Osteoblast (primary cell): ENCODE results near the gene IL36B. TPM values are rescaled to one million over a fixed set of nuclear protein-coding genes. Genes with fewer than 3 reads are reported as not detected.
"Not testable (repeated sequence)": the region's sequence is repeated elsewhere in the genome, so short reads cannot be mapped to it uniquely, and the experiment has no call there.

Source experiments
- DNase-seq: peaks from one replicate; pipeline ENCODE4 v3.0.0; 2011; ENCODE audit warnings: low spot score, mixed read lengths; ENCODE audit not compliant: insufficient read length; ENCODE audit errors: missing footprints
- H2AFZ ChIP-seq: 2 replicates; pipeline ENCODE4 v1.6.0; 2011; ENCODE audit warnings: mild to moderate bottlenecking, low read length
- H3K27ac ChIP-seq: 2 replicates; pipeline ENCODE4 v1.5.1; 2011; ENCODE audit warnings: mild to moderate bottlenecking, low read depth, low read length, moderate library complexity
- H3K27me3 ChIP-seq: 2 replicates; pipeline ENCODE4 v1.6.0; 2012; ENCODE audit warnings: mild to moderate bottlenecking, control low read depth, inconsistent platforms, low read length, moderate library complexity; ENCODE audit not compliant: insufficient read depth
- H3K36me3 ChIP-seq: 2 replicates; pipeline ENCODE4 v1.5.1; 2011; ENCODE audit warnings: mild to moderate bottlenecking, low read length, control low read depth, moderate library complexity; ENCODE audit not compliant: insufficient read depth
- H3K4me1 ChIP-seq: 2 replicates; pipeline ENCODE4 v1.5.1; 2011; ENCODE audit warnings: mild to moderate bottlenecking, low read length, control low read depth, moderate library complexity; ENCODE audit not compliant: insufficient read depth
- H3K4me2 ChIP-seq: 2 replicates; pipeline ENCODE4 v1.6.0; 2011; ENCODE audit warnings: mild to moderate bottlenecking, low read length; ENCODE audit not compliant: insufficient read depth
- H3K4me3 ChIP-seq: fragments of 200-600 bp; sonication (generic); 3 replicates; pipeline ENCODE4 v1.5.1; 2012; ENCODE audit warnings: mild to moderate bottlenecking, low read length, inconsistent platforms; ENCODE audit not compliant: insufficient read depth
- H3K79me2 ChIP-seq: 2 replicates; pipeline ENCODE4 v1.6.0; 2012; ENCODE audit warnings: mild to moderate bottlenecking, low read length, control low read depth, inconsistent platforms; ENCODE audit not compliant: insufficient read depth
- H3K9me3 ChIP-seq: 2 replicates; pipeline ENCODE4 v1.5.1; 2011; ENCODE audit warnings: low read depth, low read length, control low read depth
- H4K20me1 ChIP-seq: 2 replicates; pipeline ENCODE4 v1.6.0; 2012; ENCODE audit warnings: mild to moderate bottlenecking, low read length, control low read depth; ENCODE audit not compliant: insufficient read depth
- total RNA-seq: library from RNA; depleted of rRNA; stranded (reverse); fragments of >200 nt; gene quantifications from 2 replicates; pipeline ENCODE4 v1.2.3, GENCODE V29; 2012
- TF ChIP-seq, protein P1 (sequence below): IDR thresholded peaks from 2 replicates; pipeline ENCODE4 v1.5.1; 2011; ENCODE audit warnings: mild to moderate bottlenecking, low read depth, low read length, moderate library complexity; ENCODE audit errors: extremely low read depth

The IL36B gene
- not detected in 2 replicates for total RNA-seq

DNA sequence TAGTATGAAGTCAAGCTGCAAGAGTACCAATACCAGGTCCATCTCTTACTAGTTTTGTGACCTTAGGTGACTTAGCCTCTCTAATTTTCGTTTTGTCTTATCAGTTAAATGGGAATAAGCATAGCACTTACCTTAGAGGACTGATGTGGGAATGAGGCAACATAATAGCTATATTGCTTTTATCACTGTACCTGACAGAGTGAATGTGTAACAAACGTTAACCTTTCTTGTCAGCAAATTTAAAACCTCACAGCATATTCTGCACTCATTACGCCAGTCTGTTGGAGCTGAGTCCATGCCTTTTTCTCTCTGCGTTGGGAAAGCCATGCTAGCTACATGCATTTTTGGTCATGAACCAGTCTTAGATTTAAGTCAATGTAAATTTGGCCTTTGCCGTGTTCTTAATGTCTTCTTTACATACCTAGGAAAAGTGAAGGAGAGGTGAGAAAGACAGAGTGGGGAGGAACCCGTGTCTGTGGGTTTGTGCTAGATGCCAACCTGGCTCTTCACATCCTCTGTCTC lies at the start of gene IL36B:
TSS of gene IL36B (minus strand) at position 472 of the 522 bp plus-strand sequence.
- H3K9me3 ChIP-seq, result peaks cover 2% of the 10 kb centered on the region
- no peak within 1 kb of the TSS for H3K4me3 ChIP-seq
- no peak within 1 kb of the TSS for H3K27ac ChIP-seq
- H3K36me3 ChIP-seq, result no peaks in the 10 kb centered on the region
- no peaks in the 10 kb centered on the region for H4K20me1 ChIP-seq
- H3K27me3 ChIP-seq, result peaks cover 9% of the 10 kb centered on the region
- H3K4me1 ChIP-seq, result no peaks in the 10 kb centered on the region
- no peaks in the 10 kb centered on the region for H3K79me2 ChIP-seq
- H3K4me2 ChIP-seq, result no peak within 1 kb of the TSS
- TF ChIP-seq, protein P1, sequence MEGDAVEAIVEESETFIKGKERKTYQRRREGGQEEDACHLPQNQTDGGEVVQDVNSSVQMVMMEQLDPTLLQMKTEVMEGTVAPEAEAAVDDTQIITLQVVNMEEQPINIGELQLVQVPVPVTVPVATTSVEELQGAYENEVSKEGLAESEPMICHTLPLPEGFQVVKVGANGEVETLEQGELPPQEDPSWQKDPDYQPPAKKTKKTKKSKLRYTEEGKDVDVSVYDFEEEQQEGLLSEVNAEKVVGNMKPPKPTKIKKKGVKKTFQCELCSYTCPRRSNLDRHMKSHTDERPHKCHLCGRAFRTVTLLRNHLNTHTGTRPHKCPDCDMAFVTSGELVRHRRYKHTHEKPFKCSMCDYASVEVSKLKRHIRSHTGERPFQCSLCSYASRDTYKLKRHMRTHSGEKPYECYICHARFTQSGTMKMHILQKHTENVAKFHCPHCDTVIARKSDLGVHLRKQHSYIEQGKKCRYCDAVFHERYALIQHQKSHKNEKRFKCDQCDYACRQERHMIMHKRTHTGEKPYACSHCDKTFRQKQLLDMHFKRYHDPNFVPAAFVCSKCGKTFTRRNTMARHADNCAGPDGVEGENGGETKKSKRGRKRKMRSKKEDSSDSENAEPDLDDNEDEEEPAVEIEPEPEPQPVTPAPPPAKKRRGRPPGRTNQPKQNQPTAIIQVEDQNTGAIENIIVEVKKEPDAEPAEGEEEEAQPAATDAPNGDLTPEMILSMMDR, result no peak
- no peak for DNase-seq
- H2AFZ ChIP-seq, result no peak within 1 kb of the TSS

DNA sequence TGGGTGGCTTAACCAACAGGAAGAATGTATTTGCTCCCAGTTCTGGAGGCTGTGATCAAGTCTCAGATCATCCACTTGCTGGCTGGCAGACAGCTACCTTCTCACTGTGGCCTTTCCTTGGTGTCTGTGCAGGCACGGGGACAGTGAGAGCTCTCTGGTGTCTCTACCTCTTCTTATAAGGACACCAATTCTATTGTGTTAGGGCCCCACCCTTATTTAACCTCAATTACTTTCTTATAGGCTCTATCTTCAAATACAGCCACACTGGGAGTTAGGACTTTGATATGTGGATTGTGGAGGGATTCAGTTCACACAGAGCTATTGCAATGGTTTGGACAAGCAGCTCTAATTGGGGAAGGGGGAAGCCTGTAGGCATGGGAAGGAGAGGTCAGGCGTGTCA lies 49.5 kb upstream of the IL36B start:
- H3K27me3 ChIP-seq, result no peaks in the 10 kb centered on the region

DNA sequence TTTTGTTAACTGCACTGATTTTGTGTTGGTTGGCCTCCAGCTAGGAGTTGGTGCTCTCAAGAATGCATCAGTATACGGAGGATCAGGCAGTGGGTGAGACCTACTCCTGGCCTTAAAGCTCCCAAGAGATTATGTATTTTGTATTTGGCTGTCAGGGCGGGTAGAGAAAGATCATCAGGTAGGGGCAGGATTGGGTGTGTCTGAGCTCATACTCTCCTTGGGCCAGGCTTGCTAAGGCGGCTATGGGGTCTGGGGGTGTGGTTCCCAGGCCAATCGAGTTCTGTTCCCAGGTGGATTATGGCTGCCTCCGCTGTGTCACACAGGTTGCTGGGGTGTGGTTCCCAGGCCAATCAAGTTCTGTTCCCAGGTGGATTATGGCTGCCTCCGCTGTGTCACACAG lies 45.9 kb upstream of the IL36B start:
- DNase-seq, result no peak
- Histone ChIP-seq H3K4me3 (no peak overlapping the region), H3K4me1 (no peaks in the 10 kb centered on the region), H2AFZ (no peak overlapping the region), H3K36me3 (no peaks in the 10 kb centered on the region), H4K20me1 (no peaks in the 10 kb centered on the region), H3K27ac (no peak overlapping the region), H3K4me2 (no peak overlapping the region), H3K27me3 (peaks cover under 1% of the 10 kb centered on the region), H3K79me2 (no peaks in the 10 kb centered on the region), H3K9me3 (no peaks in the 10 kb centered on the region)
- TF ChIP-seq, protein P1, result no peak

More for the DNA sequence above, 49.5 kb upstream of the IL36B start:
- H3K9me3 ChIP-seq, result no peaks in the 10 kb centered on the region
- H4K20me1 ChIP-seq, result no peaks in the 10 kb centered on the region
- TF ChIP-seq, protein P1, result no peak
- H3K4me2 ChIP-seq, result no peak overlapping the region
- no peaks in the 10 kb centered on the region for H3K4me1 ChIP-seq
- DNase-seq, result no peak
- H3K36me3 ChIP-seq, result no peaks in the 10 kb centered on the region
- no peak overlapping the region for H3K27ac ChIP-seq
- H3K4me3 ChIP-seq, result no peak overlapping the region
- no peaks in the 10 kb centered on the region for H3K79me2 ChIP-seq
- no peak overlapping the region for H2AFZ ChIP-seq

DNA sequence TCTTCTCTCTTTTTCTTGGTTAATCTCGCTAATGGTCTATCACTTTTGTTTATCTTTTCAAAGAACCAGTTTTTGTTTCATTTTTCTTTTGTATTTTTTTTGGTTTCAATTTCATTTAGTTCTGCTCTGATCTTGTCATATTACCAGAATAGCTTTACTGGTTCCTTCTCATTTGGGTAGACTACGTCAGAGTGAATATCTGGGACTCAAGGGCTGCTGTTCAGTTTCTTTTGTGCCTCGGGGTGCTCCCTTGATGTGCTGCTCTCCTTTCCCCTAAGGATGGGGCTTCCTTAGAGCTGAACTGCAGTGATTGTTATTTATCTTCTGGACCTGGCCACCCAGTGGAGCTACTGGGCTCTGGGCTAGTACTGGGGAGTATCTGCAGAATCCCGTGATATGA lies 45.4 kb upstream of the IL36B start:
- H3K79me2 ChIP-seq, result no peaks in the 10 kb centered on the region
- no peak overlapping the region for H3K4me2 ChIP-seq
- DNase-seq, result no peak
- H4K20me1 ChIP-seq, result no peaks in the 10 kb centered on the region
- H3K4me1 ChIP-seq, result no peaks in the 10 kb centered on the region
- no peaks in the 10 kb centered on the region for H3K9me3 ChIP-seq
- peaks cover 5% of the 10 kb centered on the region for H3K27me3 ChIP-seq
- no peak overlapping the region for H3K27ac ChIP-seq
- H3K36me3 ChIP-seq, result no peaks in the 10 kb centered on the region
- no peak overlapping the region for H2AFZ ChIP-seq
- no peak overlapping the region for H3K4me3 ChIP-seq
- TF ChIP-seq, protein P1, result no peak

DNA sequence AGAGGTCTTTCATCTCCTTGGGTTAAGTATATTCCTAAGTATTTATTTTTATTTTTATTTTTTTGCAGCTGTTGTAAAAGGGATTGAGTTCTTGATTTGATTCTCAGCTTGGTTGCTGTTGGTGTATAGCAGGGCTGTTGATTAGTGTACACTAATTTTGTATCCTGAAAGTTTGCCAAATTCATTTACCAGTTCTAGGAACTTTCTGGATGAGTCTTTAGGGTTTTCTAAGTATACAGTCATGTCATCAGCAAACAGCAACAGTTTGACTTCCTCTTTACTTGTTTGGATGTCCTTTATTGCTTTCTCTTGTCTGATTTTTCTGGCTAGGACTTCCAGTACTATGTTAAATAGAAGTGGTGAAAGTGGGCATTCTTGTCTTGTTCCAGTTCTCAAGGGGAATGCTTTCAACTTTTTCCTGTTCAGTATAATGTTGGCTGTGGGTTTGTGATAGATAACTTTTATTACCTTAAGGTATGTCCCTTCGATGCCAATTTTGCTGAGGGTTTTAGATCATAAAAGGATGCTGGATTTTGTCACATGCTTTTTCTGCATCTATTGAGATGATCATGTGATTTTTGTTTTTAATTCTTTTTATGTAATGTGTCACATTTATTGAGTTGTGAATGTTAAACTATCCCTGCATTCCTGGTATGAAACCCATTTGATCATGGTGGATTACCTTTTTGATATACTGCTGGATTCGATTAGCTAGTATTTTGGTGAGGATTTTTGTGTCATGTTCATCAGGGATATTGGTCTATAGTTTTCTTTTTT lies 44.4 kb upstream of the IL36B start:
- DNase-seq, H3K36me3 ChIP-seq, H3K4me1 ChIP-seq, H3K4me2 ChIP-seq, H4K20me1 ChIP-seq, H3K79me2 ChIP-seq, H3K4me3 ChIP-seq, H3K9me3 ChIP-seq, H2AFZ ChIP-seq, H3K27me3 ChIP-seq, H3K27ac ChIP-seq: not testable (repeated sequence)

DNA sequence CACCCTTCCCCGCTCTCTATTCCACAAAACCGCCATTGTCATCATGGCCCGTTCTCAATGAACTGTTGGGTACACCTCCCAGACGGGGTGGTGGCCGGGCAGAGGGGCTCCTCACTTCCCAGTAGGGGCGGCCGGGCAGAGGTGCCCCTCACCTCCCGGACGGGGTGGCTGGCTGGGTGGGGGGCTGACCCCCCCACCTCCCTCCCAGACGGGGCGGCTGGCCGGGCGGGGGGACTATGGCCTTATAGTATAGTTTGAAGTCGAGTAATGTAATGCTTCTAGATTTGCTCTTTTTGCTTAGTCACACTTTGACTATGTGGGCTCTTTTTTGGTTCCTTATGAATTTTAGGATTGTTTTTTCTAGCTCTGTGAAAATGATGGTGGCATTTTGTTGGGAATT lies 43.6 kb upstream of the IL36B start:
- not testable (repeated sequence) for H3K4me2 ChIP-seq, H2AFZ ChIP-seq, H4K20me1 ChIP-seq, H3K4me3 ChIP-seq, H3K27me3 ChIP-seq, H3K4me1 ChIP-seq, H3K36me3 ChIP-seq, DNase-seq, H3K27ac ChIP-seq, H3K9me3 ChIP-seq, H3K79me2 ChIP-seq
